Loucy (cell line): ENCODE measurements around the gene CEPT1.
A peak's percentile ranks its signal among the peaks of the same experiment; 100 is the strongest.

Source experiments
- H2AFZ ChIP-seq: fragments of 200-600 bp; sonication (generic); 2 replicates; pipeline ENCODE4 v1.6.0; 2016; ENCODE audit warnings: antibody characterized with exemption, mild to moderate bottlenecking, low read length, moderate library complexity
- H3F3A ChIP-seq: fragments of 200-600 bp; 2 replicates; pipeline ENCODE4 v1.6.0; 2016; ENCODE audit warnings: antibody characterized with exemption, low read depth, mild to moderate bottlenecking
- H3K27me3 ChIP-seq: fragments of 200-600 bp; sonication (generic); 2 replicates; pipeline ENCODE4 v1.6.1; 2014; ENCODE audit warnings: low read length, mild to moderate bottlenecking; ENCODE audit not compliant: insufficient read depth, poor library complexity, severe bottlenecking
- H3K36me3 ChIP-seq: fragments of 200-600 bp; sonication (generic); 2 replicates; pipeline ENCODE4 v1.6.1; 2016; ENCODE audit warnings: low read length; ENCODE audit not compliant: insufficient read depth
- H3K4me1 ChIP-seq: fragments of 200-600 bp; sonication (generic); 2 replicates; pipeline ENCODE4 v1.5.1; 2014; ENCODE audit warnings: low read length, mild to moderate bottlenecking; ENCODE audit not compliant: insufficient read depth, poor library complexity, severe bottlenecking
- H3K4me2 ChIP-seq: fragments of 200-600 bp; sonication (generic); 2 replicates; pipeline ENCODE4 v1.6.0; 2014; ENCODE audit warnings: antibody characterized with exemption, low read length, low read depth, mild to moderate bottlenecking; ENCODE audit not compliant: poor library complexity, severe bottlenecking
- H3K4me3 ChIP-seq: fragments of 200-600 bp; sonication (generic); 2 replicates; pipeline ENCODE4 v1.5.1; 2014; ENCODE audit warnings: low read length, mild to moderate bottlenecking, mixed read lengths; ENCODE audit not compliant: poor library complexity, severe bottlenecking
- H3K79me2 ChIP-seq: fragments of 200-600 bp; sonication (generic); 2 replicates; pipeline ENCODE4 v1.6.1; 2014; ENCODE audit warnings: low read length; ENCODE audit not compliant: insufficient read depth
- H3K9ac ChIP-seq: fragments of 200-600 bp; sonication (generic); 2 replicates; pipeline ENCODE4 v1.6.0; 2014; ENCODE audit warnings: mild to moderate bottlenecking, low read depth, low read length, moderate library complexity; ENCODE audit not compliant: poor library complexity, severe bottlenecking
- H3K9me2 ChIP-seq: fragments of 200-600 bp; sonication (generic); replicated peaks from 2 replicates; pipeline ENCODE4 v1.6.1; 2016; ENCODE audit warnings: low read depth, low read length, mixed read lengths
- H3K9me3 ChIP-seq: fragments of 200-600 bp; sonication (generic); 2 replicates; pipeline ENCODE4 v1.6.1; 2014; ENCODE audit warnings: mild to moderate bottlenecking, antibody characterized with exemption, low read length, low read depth; ENCODE audit not compliant: insufficient read depth
- H4K20me1 ChIP-seq: fragments of 200-600 bp; sonication (generic); 2 replicates; pipeline ENCODE4 v1.6.0; 2014; ENCODE audit warnings: antibody characterized with exemption, low read length, mild to moderate bottlenecking; ENCODE audit not compliant: insufficient read depth, poor library complexity, severe bottlenecking
- EZH2phosphoT487 ChIP-seq: fragments of 200-600 bp; IDR thresholded peaks from 2 replicates; pipeline ENCODE4 v1.6.1; 2018; ENCODE audit warnings: antibody characterized with exemption, mild to moderate bottlenecking, moderate library complexity, borderline replicate concordance
- TF ChIP-seq, protein P1 (sequence below): fragments of 200-600 bp; sonication (generic); conservative IDR thresholded peaks from 2 replicates; pipeline ENCODE4 v1.5.1; 2014; ENCODE audit warnings: mild to moderate bottlenecking, antibody characterized with exemption, low read length

Gene CEPT1

GRCh38 chr1:111222308-111223125 is 82.5 kb downstream of the CEPT1 start:
- H3K4me3 ChIP-seq: peak overlapping the region; percentile 60
- H2AFZ ChIP-seq: 0 out of 2 replicates have a peak overlapping the region, but pooled peaks have one; percentile 9
- H3K27me3 ChIP-seq: no peaks in the 10 kb centered on the region

GRCh38 chr1:111223126-111223685 is 83.2 kb downstream of the CEPT1 start:
- Histone ChIP-seq H3K4me2 (peak overlapping the region; percentile 80), H3K27me3 (no peaks in the 10 kb centered on the region), H3K9me3 (no peaks in the 10 kb centered on the region), H3K36me3 (no peaks in the 10 kb centered on the region), H2AFZ (0 out of 2 replicates have a peak overlapping the region, but pooled peaks have one; percentile 9), H3K9ac (no peak overlapping the region), H3K9me2 (no peaks in the 10 kb centered on the region), H3K4me3 (no peak overlapping the region), H3K79me2 (peaks cover 8% of the 10 kb centered on the region; the same call in 1 of the 2 replicates), H4K20me1 (no peaks in the 10 kb centered on the region), H3F3A (0 out of 2 replicates have a peak, but pooled peaks cover 6% of the 10 kb centered on the region), H3K4me1 (peaks cover 64% of the 10 kb centered on the region)
- no peak for TF ChIP-seq EZH2phosphoT487
- TF ChIP-seq, protein P1, sequence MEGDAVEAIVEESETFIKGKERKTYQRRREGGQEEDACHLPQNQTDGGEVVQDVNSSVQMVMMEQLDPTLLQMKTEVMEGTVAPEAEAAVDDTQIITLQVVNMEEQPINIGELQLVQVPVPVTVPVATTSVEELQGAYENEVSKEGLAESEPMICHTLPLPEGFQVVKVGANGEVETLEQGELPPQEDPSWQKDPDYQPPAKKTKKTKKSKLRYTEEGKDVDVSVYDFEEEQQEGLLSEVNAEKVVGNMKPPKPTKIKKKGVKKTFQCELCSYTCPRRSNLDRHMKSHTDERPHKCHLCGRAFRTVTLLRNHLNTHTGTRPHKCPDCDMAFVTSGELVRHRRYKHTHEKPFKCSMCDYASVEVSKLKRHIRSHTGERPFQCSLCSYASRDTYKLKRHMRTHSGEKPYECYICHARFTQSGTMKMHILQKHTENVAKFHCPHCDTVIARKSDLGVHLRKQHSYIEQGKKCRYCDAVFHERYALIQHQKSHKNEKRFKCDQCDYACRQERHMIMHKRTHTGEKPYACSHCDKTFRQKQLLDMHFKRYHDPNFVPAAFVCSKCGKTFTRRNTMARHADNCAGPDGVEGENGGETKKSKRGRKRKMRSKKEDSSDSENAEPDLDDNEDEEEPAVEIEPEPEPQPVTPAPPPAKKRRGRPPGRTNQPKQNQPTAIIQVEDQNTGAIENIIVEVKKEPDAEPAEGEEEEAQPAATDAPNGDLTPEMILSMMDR: peak; percentile 3; the same call in 1 of the 2 replicates

More at GRCh38 chr1:111222308-111223125, 82.5 kb downstream of the CEPT1 start:
- Histone ChIP-seq H3K9me2 (no peaks in the 10 kb centered on the region), H4K20me1 (no peaks in the 10 kb centered on the region), H3K9me3 (no peaks in the 10 kb centered on the region), H3K9ac (peak overlapping the region; percentile 76), H3K4me2 (peak overlapping the region; percentile 80), H3K79me2 (peaks cover 8% of the 10 kb centered on the region; the same call in 1 of the 2 replicates), H3K4me1 (peaks cover 70% of the 10 kb centered on the region), H3K36me3 (no peaks in the 10 kb centered on the region), H3F3A (0 out of 2 replicates have a peak, but pooled peaks cover 6% of the 10 kb centered on the region)
- TF ChIP-seq, protein P1: peak; percentile 98
- TF ChIP-seq EZH2phosphoT487: no peak

- H3K36me3 ChIP-seq: no peaks in the 10 kb centered on the region
- 0 out of 2 replicates have a peak, but pooled peaks cover 6% of the 10 kb centered on the region for H3F3A ChIP-seq
- H3K4me3 ChIP-seq: no peak overlapping the region
- H3K4me2 ChIP-seq: no peak overlapping the region
- TF ChIP-seq EZH2phosphoT487: no peak
- TF ChIP-seq, protein P1: no peak
- H3K9ac ChIP-seq: no peak overlapping the region
- H3K79me2 ChIP-seq: peaks cover 7% of the 10 kb centered on the region; the same call in 1 of the 2 replicates
- H3K9me2 ChIP-seq: no peaks in the 10 kb centered on the region
- H3K27me3 ChIP-seq: no peaks in the 10 kb centered on the region
- no peaks in the 10 kb centered on the region for H3K9me3 ChIP-seq
- no peaks in the 10 kb centered on the region for H4K20me1 ChIP-seq
- H2AFZ ChIP-seq: no peak overlapping the region
- H3K4me1 ChIP-seq: peaks cover 49% of the 10 kb centered on the region
Measured at GRCh38 chr1:111225091-111225490, 85.1 kb downstream of the CEPT1 start.
